ENCODE measurements around the gene POLR1B.
"Not testable (repeated sequence)": the region's sequence is repeated elsewhere in the genome, so short reads cannot be mapped to it uniquely, and the experiment has no call there.

Gene POLR1B

GRCh38 chr2:112542984-112543661 is 858 bp downstream of the POLR1B start:
- no peak for DNase-seq

DNA sequence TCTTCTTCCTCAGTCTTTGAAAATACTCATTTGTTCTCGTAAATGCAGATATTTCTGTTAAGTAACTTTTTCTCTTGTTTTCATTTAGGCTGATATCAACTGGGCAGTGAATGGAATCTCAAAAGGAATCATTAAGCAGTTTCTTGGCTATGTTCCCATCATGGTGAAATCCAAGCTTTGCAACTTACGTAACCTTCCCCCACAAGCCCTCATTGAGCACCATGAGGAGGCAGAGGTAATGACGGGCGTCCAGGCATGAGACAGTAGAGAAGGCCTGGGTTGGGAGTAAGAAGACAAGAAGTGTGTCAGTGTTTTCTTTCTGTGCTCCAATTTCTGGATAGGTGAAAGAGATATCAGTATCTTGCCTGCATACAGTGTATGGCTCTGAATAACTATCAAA is 5.1 kb downstream of the POLR1B start:
- no peak for DNase-seq

DNA sequence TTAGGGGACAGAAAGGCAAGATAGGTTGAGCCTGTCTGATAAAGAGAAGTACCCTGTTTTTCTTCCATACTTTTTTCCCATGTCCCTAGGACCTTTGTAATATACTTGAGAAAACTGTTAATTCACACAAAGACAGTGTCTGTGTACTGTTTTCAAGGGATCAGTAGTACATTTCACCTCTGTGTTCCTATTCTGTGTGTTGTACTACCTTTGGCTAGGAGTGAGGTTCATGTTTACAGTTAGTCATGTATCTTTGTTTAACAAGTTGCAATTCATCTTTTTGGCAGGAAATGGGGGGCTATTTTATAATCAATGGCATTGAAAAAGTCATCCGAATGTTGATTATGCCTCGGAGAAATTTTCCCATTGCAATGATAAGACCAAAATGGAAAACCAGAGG is 6.7 kb downstream of the POLR1B start:
- DNase-seq: no peak

DNA sequence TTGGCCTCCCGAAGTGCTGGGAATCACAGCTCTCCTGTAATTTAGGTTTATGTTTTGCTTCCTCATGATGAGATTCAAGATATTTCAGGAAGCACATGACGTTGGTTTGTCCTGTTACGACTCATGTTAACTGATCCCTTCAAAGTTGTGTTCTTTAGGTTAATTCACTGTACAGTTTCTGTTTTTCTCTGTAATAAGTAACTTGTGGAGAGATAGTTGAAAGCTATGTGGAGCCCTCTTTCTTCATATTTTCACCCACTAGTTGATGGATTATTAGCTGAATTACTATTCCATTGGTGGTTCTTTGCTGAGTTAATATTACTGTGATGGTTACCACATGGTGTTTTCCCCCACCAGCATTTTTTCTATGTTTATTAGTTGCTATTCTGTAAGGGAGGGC is 23.8 kb downstream of the POLR1B start:
- no peak for DNase-seq

DNA sequence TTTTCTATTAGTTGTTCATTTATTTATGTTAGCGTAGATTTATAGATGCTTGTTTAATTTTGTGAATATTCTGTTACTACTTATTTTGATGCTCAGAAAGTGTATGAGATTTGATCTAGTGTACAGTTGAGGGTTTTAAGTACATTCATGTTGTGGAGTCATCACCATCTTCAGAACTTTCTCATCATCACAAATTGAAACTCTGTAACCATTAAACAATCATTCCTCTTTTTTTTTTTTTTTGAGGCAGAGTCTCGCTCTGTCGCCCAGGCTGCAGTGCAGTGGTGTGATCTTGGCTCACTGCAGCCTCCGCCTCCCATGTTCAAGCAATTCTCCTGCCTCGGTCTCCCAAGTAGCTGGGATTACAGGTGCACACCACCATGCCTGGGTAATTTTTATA is 24.2 kb downstream of the POLR1B start:
- DNase-seq: not testable (repeated sequence)

GRCh38 chr2:112572005-112572404 is 29.7 kb downstream of the POLR1B start:
- no peak for DNase-seq

DNA sequence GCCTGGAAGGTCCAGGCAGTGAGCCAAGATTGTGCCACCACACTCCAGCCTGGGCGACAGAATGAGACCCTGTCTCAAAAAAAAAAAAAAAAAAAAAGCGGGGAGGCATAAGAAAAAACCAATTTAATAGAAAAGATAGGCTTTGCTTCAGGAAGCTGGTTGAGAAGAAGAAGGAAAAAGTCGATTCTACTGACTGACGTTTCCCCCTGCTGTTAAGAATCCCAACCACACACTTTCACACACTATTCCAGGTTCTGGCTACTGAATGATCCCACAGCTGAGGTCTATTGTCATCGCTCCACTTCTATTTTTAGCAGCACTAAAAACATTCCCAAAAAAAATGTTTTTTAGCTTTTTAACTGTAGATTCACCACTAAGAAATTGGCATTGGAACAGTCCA is 35.5 kb downstream of the POLR1B start:
- DNase-seq: no peak

DNA sequence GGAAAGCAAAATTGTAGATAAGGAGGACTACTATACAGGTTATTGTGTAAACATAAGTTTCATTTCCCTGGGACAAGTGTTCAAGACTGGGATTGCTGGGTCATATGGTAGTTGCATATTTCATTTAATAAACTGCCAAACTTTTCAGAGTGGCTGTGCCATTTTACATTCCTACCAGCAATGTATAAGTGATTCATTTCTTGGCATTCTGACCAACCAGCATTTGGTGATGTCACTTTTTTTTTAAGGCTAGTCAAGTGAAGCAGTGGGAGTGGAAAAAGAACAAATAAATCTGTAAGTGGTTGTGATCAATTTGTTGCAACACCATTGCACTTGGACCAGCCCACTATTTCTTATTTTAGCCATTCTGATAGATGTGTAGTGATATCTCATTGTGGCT is 37.0 kb downstream of the POLR1B start:
- DNase-seq: no peak

GRCh38 chr2:112580084-112580483 is 37.8 kb downstream of the POLR1B start:
- DNase-seq: no peak

DNA sequence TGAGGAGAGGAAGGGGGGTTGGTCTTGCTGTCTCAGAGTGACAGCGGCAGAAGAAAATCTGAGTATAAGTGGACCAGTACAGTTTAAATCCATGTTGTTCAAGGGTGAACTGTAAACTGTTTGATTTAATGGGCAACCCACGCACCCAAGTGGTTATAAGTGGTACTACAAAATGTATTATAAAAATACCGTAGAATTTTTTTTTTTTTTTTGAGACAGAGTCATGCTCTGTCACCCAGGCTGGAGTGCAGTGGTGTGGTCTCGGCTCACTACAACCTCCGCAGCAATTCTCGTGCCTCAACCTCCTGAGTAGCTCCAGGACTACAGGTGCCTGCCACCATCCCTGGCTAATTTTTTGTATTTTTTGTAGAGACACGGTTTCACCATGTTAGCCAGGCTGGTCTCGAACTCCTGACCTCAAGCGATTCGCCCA is 40.1 kb downstream of the POLR1B start:
- peak in 1 of 2 experiments; percentile 29 for DNase-seq

- peak; percentile 24 to 53 for DNase-seq
Observed at GRCh38 chr2:112583497-112584133, 41.4 kb downstream of the POLR1B start.

- peak; percentile 91 to 96 for DNase-seq
Observed at GRCh38 chr2:112584134-112584890, 42.0 kb downstream of the POLR1B start, which contains the start of gene CHCHD5. Gene CHCHD5 (plus strand): TSS chr2:112584609. CDS start chr2:112584648, 39 bp downstream.

DNA sequence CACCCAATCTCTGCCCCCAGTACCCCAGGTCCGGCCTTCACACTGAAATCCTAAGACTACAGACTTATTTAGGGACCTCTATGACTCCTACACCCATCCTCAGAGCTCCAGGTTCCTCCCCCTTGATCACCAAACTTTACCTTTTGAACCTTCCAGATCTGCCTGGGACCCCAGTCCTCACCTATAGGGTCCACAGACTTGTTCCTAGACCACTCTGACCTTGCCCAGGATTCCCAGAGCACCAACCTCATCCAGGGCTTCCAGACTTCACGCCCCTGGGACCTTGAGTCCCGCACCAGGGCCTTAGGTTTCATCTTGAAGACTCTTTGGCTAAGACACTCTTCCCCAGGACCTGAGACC is 42.6 kb downstream of the POLR1B start:
- no peak for DNase-seq

DNA sequence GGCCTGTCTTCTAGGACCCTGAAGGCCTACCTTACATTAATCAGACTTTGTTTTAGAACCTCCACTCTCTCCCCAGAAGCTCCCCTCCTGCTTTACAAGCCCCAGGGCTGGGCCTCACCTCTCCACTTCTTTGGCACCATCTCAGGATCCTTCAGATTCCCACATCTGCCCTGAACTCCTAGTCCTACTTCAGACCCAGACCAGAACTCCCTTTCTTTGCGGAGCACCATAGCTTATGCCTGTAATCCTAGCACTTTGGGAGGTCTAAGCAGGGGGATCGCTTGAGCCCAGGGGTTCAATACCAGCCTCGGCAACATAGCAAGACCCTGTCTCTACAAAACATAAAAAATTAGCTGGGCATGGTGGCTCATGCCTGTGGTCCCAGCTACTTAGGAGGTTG is 43.1 kb downstream of the POLR1B start:
- no peak for DNase-seq

DNA sequence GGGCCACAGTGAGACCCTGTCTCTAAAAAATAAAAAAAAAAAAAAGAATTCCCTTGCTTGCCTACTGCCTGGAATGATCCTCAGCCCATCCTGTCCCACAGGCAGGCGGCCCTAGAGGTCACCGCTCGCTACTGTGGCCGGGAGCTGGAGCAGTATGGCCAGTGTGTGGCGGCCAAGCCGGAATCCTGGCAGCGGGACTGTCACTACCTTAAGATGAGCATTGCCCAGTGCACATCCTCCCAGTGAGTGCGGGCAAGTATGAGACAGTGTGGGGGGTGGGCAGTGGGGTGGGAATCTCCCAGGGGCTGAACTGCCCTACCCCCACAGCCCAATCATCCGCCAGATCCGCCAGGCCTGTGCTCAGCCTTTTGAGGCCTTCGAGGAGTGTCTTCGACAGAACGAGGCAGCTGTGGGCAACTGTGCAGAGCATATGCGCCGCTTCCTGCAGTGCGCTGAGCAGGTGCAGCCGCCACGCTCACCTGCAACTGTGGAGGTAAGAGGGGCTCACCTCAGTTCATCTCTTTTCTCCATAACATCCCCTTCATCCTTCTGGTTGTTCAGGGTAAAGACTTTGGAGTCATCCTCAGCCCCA is 43.7 kb downstream of the POLR1B start:
- no peak for DNase-seq

GRCh38 chr2:112588611-112589045 is 46.4 kb downstream of the POLR1B start:
- DNase-seq: no peak

GRCh38 chr2:112591413-112591812 is 49.1 kb downstream of the POLR1B start:
- no peak for DNase-seq

DNA sequence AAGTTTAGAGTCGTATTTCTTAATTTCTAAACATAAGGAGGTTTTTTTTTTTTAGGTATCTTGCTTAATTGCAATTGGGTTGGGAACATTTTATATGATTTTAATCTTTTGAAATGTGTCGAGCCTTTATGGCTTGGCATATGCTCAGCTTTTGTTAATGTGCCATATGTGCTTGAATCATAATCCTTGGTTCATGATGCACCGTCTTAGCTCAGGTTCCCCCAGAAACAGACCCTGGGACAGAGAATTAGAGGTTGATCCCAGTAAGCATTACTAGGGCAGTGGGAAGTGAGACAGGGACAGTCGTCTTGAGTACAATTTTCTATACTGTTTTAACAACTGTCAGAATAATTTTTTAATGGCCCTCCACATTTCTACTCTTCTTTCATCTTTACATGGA is 51.5 kb downstream of the POLR1B start:
- DNase-seq: no peak

GRCh38 chr2:112597537-112598322 is 55.5 kb downstream of the POLR1B start:
- no peak for DNase-seq

- DNase-seq: no peak
Observed at GRCh38 chr2:112600634-112601033, 58.4 kb downstream of the POLR1B start.

DNA sequence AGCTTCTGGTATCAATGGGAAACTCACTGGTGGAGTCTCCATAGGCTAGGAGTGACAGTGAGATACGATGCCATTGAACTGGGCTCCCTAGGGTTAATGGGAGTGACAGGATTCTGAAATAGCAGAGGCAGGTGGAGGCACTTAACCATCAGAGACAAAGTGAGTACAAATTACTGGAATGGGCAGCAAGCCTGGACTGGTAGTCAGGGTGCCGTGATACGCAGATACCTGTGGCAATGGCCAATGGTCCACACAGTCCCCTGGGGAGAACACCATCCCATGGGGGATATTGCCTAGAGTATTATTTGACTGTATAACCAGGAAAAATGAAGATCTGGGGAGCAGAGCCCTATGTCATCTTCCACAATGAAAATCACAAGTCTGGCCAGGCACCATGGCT is 59.5 kb downstream of the POLR1B start:
- DNase-seq: no peak

- no peak for DNase-seq
Observed at GRCh38 chr2:112602917-112603316, 60.7 kb downstream of the POLR1B start.

- DNase-seq: no peak
Observed at GRCh38 chr2:112603731-112604130, 61.5 kb downstream of the POLR1B start.
